Measurements from ENCODE around the gene ELAC2.

The ELAC2 gene

GRCh38 chr17:13016881-13017654 is 759 bp downstream of the ELAC2 start:
- no peak for FAIRE-seq

- FAIRE-seq = no peak
Observed at GRCh38 chr17:13014801-13015200, 3.0 kb downstream of the ELAC2 start.

GRCh38 chr17:13010959-13011358 is 6.9 kb downstream of the ELAC2 start:
- FAIRE-seq = no peak

- FAIRE-seq = no peak
Observed at GRCh38 chr17:13008461-13008860, 9.4 kb downstream of the ELAC2 start.

DNA sequence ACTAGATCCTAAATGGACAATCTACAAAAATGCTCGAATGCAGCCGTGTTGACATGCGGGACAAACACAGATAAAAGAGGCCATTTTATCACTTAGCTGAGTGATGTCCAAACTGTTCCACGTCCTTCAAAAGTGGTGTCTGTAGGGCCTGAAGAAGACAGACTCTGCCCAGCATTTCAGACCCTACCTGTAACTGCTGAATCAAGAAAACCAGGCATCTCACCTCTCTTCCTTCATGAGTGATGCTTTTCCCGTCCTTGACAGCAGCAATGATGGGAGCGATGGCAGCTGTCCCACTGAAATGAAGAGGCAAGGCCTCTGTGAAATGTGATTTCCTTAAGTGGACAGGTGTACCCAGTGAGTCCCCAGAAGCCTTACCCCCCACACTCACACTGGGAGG is 12.3 kb downstream of the ELAC2 start:
- FAIRE-seq = no peak

DNA sequence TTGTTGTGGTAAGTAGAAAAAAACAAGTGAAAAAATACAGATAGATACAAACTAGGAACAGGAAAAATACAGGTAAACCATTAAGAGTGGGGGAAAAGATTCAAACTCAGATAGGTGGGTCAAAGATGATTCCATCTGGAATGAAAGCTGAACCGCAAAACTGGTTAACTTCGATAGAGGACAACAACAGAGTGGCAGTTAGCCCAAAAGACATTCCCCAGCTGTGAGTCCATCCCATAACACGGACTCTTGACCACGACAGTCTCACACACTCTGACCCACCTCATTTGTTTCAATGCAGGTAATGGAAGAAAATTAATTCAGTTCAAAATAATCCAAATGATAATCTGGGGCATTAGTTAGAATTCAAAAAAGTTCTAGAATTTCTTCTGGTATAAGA is 13.5 kb downstream of the ELAC2 start:
- no peak for FAIRE-seq

DNA sequence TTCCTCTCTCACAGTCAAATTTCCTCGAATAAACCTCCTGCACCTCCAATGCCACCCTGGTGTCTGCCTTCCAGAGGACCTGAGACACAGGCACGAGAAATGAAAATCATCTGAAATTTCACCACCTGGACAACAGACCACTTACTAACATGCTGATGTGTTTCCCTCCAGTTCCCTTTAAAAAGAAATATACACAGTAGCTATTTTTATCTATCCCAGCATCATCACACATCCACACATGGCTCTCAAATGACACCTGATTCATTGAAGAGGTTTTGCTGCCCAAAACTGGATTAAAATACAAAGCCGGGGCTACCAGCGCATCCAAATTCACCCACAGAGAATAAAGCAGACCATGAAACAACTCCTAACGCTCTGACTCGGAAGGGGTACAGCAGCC is 13.9 kb downstream of the ELAC2 start:
- FAIRE-seq = no peak

DNA sequence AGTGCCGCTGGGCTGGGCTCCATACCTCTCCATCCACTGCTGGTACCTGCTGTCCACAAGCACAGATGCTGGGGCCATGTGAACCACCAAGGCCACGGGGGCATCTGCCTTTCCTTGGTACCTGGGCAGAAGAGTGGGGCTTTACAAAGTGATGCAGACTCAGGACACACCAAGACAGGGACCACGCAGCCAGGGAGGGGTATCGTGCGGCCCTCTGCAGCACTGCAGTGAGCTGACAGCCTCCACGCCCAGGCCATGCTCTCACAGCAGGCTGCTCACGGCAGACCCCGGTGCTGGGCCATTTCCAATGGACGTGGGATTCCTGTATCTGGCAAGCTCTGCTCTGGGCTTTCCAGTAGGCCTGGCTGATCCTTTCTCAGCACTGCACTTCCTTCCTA is 14.4 kb downstream of the ELAC2 start:
- no peak for FAIRE-seq

DNA sequence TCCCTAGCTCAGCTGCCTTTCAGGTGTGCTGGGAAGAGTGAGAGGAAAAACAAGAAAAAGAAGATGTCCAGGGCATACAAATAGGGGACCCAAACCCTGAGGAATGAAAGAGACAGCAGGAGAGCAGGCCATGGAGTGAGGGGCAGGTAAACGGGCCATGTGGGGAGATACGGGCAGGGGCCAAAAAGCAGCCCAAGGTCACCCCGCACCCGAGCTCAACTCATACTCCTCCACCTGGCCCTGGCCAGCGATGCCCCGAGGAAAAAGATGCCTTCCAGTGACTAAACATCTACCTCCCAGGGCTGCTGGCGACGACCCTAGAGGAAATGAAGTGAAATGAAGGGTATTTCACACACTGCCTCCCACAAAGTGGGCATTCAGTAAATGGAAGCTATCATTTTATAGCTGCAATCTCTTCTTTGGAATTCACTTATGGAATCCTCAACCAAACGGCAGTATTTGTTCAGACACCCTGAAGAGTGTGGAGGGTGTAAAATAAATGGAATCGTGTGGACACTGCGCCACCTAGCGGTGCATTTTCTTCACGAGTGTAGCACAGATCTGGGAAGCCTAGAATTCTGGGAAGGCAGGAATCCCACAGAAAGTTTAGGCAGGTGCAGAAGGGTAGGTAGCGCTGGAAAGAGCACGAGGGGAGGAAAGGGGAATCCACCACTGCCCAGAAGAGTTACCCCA is 14.9 kb downstream of the ELAC2 start:
- peak; percentile 82 for FAIRE-seq

DNA sequence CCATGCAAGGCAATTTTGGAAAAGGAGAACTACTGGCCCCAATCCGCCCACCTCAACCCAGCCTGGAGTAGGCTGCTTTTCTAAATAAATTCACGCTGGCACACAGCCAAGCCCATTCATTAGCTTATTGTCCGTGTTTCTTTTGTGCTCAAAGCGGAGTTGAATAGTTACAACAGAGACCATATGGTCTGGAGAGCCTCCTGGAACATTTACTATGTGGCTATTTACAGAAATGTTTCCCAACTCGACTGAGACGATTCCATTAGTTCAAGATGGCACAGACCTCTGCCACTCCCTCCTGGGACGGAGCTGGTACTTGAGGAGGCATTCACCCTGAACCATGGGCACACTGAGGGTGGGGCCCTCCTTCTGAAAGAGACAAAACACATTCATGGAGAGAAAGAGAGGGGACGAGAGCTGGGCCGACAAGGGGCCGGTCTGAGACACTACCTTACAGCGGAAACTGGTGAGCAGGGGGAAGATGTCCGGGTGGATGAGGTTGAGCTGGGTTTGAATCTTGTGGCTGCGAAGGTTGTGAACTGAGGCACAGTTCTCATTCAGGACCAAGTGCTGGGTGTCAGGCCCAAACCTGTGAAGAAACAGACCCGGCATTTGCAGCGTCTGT is 15.7 kb downstream of the ELAC2 start:
- no peak for FAIRE-seq

DNA sequence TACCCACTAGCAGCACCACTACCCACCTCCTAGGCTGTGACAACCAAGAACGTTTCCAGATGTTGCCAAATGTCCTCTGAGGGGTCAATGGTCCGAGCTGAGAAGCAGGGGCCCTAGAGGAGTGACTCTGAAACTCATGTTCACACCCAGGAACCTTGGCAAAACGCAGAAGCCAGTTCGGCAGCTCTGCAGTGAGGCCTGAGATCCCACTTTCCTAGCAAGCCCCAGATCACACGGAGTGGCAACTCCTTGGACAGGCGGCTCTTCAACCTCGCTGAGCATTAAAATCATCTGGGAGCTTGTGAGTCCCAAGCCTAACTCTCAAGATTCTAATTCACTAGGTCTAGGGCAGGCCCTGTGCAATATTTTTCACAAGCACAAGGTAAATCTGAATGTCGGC is 17.3 kb downstream of the ELAC2 start:
- no peak for FAIRE-seq

- FAIRE-seq = no peak
Observed at GRCh38 chr17:12998874-12999273, 19.0 kb downstream of the ELAC2 start.

DNA sequence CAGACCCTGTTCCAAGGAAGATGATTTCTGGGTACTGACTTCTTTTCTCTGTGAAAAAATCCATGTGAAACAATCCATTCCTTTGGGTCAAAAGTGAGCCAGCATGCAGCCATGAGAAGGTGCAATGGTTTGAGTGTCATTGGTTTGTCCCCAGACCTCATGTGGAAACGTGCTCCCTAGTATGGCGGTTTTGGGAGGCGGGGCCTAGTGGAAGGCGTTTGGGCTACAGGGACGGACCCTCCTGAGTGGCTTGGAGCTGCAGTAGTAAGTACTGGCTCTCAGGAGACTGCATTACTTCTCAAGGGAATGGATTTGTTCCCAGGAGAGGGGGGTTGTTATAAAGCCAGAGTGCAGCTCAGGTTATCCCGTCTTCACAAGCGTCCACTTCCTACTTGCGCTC is 19.4 kb downstream of the ELAC2 start:
- FAIRE-seq = no peak

DNA sequence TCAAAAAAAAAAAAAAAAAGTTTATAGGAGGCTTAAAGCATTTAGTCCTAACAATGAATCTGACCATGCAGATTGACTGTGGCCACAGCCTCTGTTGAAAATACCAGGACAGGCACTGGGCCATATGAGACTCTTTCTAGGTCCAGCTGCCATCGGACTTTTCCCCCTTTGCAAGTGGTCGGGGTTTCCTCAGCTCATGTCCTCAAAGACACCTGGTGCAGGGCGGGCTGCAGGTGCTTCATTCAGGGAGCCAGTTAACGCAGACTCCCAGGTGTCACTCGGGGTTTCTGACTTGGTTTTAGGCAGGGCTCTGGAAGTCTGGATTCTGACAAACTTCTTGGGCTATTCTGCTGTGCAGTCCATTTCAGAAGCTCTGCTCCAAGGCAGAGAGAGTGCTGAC is 20.9 kb downstream of the ELAC2 start:
- FAIRE-seq = no peak

DNA sequence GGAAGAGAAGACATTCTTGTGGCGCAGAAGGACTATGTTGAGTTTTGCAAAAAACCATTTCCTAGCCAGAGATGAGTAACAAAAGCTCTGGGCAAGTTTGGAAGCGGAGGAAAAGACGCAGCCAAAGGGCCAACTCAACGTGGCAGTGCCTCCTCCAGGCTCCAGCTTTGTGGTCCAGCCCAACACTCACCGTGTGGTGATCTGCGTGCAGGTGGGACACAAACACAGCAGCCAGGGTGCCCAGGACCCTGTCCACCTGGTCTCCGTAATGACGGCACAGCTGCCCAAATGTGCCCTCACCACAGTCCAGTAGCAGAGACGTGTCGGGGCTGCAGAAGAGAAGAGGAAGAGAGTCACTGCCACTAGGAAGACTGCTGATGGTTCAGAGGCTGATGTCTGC is 21.5 kb downstream of the ELAC2 start:
- FAIRE-seq = no peak

GRCh38 chr17:12995896-12996295 is 21.9 kb downstream of the ELAC2 start:
- FAIRE-seq = no peak

DNA sequence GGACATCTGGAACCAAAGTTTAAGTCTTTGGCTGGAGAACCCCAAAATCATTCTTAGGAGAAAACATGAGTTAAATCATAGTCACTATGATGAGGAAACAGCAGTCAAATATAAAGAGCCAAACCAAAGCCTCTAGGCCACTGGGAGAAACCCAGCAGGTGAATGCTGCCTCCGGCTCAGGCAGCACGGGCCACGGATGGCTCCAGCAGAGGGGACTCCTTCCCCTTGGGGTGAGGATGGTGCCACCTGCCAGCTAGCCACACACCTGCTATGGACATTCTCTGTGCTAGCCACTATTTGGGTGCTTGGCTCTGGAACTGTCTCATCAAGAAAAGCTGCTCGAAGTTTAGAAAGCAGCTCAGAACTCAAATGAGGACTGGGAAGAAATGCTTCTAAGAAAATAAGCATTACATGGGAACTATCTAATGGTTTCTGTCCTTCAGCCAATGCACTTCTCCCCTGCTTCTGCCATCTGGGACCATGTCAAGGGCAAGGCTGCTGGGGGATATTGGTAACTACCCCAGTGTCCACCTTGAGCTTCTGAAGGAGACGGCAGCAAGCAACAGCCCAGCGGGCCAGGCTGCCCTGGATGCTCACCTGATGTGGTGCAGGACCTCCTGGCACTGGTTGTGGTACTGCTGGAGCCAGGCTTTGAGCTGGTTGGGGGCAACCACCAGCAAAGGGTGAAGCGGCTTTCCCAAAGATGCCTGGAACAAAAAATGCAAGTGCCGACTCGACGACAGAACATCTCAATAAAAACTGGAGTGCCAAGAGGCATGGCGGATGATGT is 22.5 kb downstream of the ELAC2 start:
- FAIRE-seq = no peak

DNA sequence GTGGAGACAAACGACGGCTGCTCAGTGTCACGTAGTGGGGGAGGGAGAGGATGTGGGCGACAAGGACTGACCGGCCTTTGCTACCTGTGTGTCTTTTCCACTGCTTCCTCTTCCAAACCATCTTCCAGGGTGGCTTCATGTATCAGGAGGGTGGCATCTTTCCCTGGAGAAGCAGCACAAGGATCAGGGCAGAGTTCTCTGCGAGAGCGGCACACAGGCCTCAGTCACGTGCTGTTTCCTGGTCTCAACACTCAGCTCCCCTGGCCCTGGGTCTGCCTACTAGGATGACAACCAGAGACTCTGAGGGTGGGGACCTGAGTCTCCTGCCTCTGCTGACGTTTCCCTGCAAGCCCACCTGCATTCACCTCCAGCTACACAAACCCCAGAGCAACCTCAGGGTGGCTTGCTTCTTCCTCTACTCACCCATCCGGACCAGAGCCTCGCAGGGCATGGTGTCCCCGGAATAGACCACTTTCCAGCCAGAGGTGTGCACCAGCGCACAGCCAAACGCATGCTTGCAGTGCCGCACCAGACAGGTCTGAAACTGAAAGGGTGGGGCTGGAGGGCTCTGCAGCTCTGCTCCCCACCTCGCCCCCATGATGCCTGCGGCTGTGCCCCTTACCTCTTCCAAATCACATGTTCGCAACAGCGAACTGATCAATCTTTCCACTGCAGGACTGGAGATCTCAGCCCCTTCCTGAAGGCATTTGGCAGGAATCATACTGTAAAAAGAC is 23.3 kb downstream of the ELAC2 start:
- FAIRE-seq = no peak

- no peak for FAIRE-seq
Observed at GRCh38 chr17:12993631-12994030, 24.2 kb downstream of the ELAC2 start.

DNA sequence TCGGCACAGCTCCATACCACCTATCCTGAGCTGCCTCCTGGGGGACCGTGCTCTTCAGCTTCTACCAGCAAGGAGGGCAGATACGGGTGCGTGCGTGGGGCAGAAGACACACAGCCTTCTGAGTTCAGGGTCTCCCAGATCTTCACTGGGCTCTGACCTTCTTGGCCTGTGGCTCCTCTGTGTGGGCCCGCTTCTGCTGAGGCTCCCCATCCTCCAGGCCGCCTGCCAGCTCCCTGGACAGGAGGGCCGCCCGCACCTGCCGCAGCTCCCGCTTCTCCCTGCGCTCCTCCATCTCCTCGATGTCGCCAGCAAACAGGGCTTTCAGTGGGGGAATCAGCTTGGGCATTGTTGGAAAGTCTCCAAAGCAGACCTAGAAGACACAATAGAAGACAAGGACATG is 25.2 kb downstream of the ELAC2 start:
- no peak for FAIRE-seq

DNA sequence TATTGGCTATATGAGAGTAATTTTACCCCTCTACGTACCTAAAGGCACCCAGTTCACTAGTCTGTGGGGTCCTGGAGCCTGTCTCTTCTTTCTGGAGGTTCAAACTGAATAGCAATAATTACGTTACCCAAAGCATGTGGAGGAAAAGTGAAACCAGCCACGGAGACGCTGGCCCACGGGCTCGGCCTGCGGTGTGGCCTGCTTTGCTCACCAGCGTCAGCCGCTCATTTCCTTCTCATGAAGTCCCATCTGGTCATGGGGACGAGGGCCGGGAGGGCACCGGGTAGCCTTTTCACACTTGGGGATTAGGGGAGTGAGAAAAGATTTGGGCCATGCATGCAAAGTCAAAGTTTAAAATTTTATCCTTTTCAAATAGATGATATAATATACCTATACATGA is 26.9 kb downstream of the ELAC2 start:
- no peak for FAIRE-seq

GRCh38 chr17:12990041-12990808 is 27.6 kb downstream of the ELAC2 start:
- FAIRE-seq = no peak
